Stimulated activated CD4-positive, alpha-beta T cell treated with anti-CD3 and anti-CD28 coated beads, Interleukin-12 subunit alpha, Interleukin-12 subunit beta, amount 100 ng/mL, for 4 hours (primary cell): Measurements from ENCODE around the gene SOD2.
"Not testable (repeated sequence)": the region's sequence is repeated elsewhere in the genome, so short reads cannot be mapped to it uniquely, and the experiment has no call there.

Source experiments
- DNase-seq: peaks from one replicate; pipeline ENCODE4 v3.0.0-alpha.2; 2020

SOD2 gene

GRCh38 chr6:159693128-159693893 is at the start of gene SOD2:
SOD2 (minus strand) TSS chr6:159693241; CDS start chr6:159693167, 74 bp downstream.
- DNase-seq: peak; percentile 78

GRCh38 chr6:159742165-159742564 is 49.1 kb upstream of the SOD2 start:
- DNase-seq: no peak

GRCh38 chr6:159739341-159739740 is 46.3 kb upstream of the SOD2 start:
- no peak for DNase-seq

- no peak for DNase-seq
Observed at GRCh38 chr6:159736908-159737307, 43.9 kb upstream of the SOD2 start.

GRCh38 chr6:159733395-159733794 is 40.4 kb upstream of the SOD2 start:
- DNase-seq: not testable (repeated sequence)

GRCh38 chr6:159732550-159732949 is 39.5 kb upstream of the SOD2 start:
- DNase-seq: not testable (repeated sequence)

- DNase-seq: no peak
Observed at GRCh38 chr6:159730332-159730676, 37.3 kb upstream of the SOD2 start.

GRCh38 chr6:159729598-159730331 is 36.7 kb upstream of the SOD2 start:
- no peak for DNase-seq

- no peak for DNase-seq
Observed at GRCh38 chr6:159728531-159728964, 35.5 kb upstream of the SOD2 start.

GRCh38 chr6:159727717-159728445 is 34.8 kb upstream of the SOD2 start:
- no peak for DNase-seq

GRCh38 chr6:159726918-159727716 is 34.1 kb upstream of the SOD2 start, which contains the start of gene WTAP:
WTAP (plus strand) TSS chr6:159727506; CDS start chr6:159736266, 8,760 bp downstream.
- peak; percentile 96 for DNase-seq

GRCh38 chr6:159726255-159726917 is 33.3 kb upstream of the SOD2 start:
- no peak for DNase-seq

GRCh38 chr6:159725208-159725607 is 32.2 kb upstream of the SOD2 start:
- DNase-seq: not testable (repeated sequence)

GRCh38 chr6:159724778-159725177 is 31.7 kb upstream of the SOD2 start:
- DNase-seq: no peak

- no peak for DNase-seq
Observed at GRCh38 chr6:159723259-159723658, 30.2 kb upstream of the SOD2 start.

- no peak for DNase-seq
Observed at GRCh38 chr6:159722655-159723054, 29.6 kb upstream of the SOD2 start.

GRCh38 chr6:159721981-159722380 is 28.9 kb upstream of the SOD2 start:
- DNase-seq: not testable (repeated sequence)

GRCh38 chr6:159720708-159721107 is 27.7 kb upstream of the SOD2 start:
- no peak for DNase-seq

- no peak for DNase-seq
Observed at GRCh38 chr6:159719287-159719686, 26.2 kb upstream of the SOD2 start.

GRCh38 chr6:159718634-159719033 is 25.6 kb upstream of the SOD2 start:
- no peak for DNase-seq

GRCh38 chr6:159716247-159717096 is 23.4 kb upstream of the SOD2 start:
- DNase-seq: no peak
